ENCODE results near the gene TRAK2. TPM values are rescaled to one million over a fixed set of nuclear protein-coding genes. Genes with fewer than 3 reads are reported as not detected.

Gene TRAK2
- total RNA-seq, 4 donors from 2014 or later = 41.5 to 78.9 (median 54.5) TPM

DNA sequence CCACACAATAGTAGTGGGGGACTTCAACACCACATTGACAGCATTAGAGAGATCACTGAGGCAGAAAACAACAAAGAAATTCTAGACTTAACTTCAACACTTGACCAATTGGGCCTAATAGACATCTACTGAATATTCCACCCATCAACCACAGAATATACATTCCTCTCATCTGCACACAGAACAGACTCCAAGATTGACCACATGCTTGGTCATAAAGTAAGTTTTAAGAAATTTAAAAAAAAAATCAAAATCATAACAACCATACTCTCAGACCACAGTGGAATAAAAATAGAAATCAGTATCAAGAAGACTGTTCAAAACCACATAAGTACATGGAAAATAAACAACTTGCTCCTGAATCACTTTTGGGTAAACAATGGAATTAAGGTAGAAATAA is 85.1 kb downstream of the TRAK2 start:
- Histone ChIP-seq H3K9me3 (peaks cover 4 to 5% of the 10 kb centered on the region in 2 donors), H3K27me3 (no peaks in the 10 kb centered on the region), H3K36me3 (peaks cover 0 to 7% (median 0%) of the 10 kb centered on the region in 4 donors), H3K4me3 (no peak overlapping the region), H3K27ac (no peak overlapping the region), H3K4me1 (no peaks in the 10 kb centered on the region)
- in situ Hi-C loops (cut with MboI; ENCODE audit: low pct_ligation_motif_present in 1 of 4, low pct_unique_long_range_greater_than_20kb in 1 of 4, low sequenced_read_pairs in 3 of 4) = loop anchor here (10.0 to 25.0 kb wide), 3 partner anchors 121 to 131 kb away; no protein-coding TSS in a partner anchor
- no peak for DNase-seq
- TF ChIP-seq EP300 (IDR thresholded peaks at IDR 0.05; ENCODE audit: low read depth) (no peak), POLR2AphosphoS5 (IDR thresholded peaks at IDR 0.05) (no peak), POLR2A (IDR thresholded peaks at IDR 0.05) (no peak)
- TF ChIP-seq, protein P1, sequence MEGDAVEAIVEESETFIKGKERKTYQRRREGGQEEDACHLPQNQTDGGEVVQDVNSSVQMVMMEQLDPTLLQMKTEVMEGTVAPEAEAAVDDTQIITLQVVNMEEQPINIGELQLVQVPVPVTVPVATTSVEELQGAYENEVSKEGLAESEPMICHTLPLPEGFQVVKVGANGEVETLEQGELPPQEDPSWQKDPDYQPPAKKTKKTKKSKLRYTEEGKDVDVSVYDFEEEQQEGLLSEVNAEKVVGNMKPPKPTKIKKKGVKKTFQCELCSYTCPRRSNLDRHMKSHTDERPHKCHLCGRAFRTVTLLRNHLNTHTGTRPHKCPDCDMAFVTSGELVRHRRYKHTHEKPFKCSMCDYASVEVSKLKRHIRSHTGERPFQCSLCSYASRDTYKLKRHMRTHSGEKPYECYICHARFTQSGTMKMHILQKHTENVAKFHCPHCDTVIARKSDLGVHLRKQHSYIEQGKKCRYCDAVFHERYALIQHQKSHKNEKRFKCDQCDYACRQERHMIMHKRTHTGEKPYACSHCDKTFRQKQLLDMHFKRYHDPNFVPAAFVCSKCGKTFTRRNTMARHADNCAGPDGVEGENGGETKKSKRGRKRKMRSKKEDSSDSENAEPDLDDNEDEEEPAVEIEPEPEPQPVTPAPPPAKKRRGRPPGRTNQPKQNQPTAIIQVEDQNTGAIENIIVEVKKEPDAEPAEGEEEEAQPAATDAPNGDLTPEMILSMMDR (IDR thresholded peaks at IDR 0.05) = no peak
- intact Hi-C loops (cut with DNase I; ENCODE audit: low total_unique reads) = loop anchor here (10.0 kb wide), 1 partner anchor 111 kb away; no protein-coding TSS in a partner anchor

DNA sequence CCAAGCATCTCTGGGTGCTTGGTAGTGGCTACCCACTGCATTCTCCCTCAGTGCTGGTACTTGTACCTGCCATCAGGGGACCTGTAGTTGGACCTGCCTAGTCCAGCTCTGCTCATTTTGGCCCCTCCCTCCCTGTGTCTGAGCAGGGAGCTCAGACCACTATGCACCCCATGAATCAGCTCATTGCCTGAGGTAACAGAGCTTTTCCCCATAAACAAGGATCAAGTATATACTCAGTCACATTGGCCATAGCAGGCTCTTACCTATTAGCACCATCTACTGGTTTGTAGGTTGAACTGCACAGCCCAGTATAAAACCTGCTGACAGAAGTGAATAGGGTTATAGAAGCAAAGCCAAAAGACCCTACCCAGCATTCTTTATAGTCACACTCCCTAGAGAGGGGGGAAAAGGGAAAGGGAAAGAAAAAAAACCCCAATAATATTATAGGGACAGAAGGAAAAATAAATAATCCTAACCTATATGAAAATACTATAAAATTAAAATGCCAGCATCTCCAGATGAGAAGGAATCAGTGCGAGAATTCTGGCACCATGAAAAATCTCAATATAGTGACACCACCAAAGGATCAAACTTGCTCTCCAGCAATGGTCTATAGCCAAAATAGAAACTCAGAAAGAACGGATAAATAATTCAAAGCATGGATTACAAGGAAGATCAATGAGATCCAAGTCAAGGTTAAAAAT is 87.2 kb downstream of the TRAK2 start:
- in situ Hi-C loops (cut with MboI; ENCODE audit: low pct_ligation_motif_present in 1 of 4, low pct_unique_long_range_greater_than_20kb in 1 of 4, low sequenced_read_pairs in 3 of 4) (loop anchor here (10.0 to 25.0 kb wide), 3 partner anchors 119 to 129 kb away; no protein-coding TSS in a partner anchor), intact Hi-C loops (cut with DNase I; ENCODE audit: low total_unique reads) (loop anchor here (10.0 kb wide), 1 partner anchor 109 kb away; no protein-coding TSS in a partner anchor)
- H3K36me3 ChIP-seq = no peaks in the 10 kb centered on the region
- H3K27ac ChIP-seq = no peak overlapping the region
- WGBS, 2 donors (ENCODE audit: low coverage in 1 of 2) = 65 to 84% methylated on average over 2 of the region's 2 CpGs
- H3K9me3 ChIP-seq = peaks cover 4 to 5% of the 10 kb centered on the region in 2 donors
- DNase-seq = no peak
- no peaks in the 10 kb centered on the region for H3K27me3 ChIP-seq
- no peak overlapping the region for H3K4me3 ChIP-seq
- H3K4me1 ChIP-seq = no peaks in the 10 kb centered on the region
- TF ChIP-seq, protein P1 (IDR thresholded peaks at IDR 0.05) = peak; percentile 77 to 88 (median 84)
- TF ChIP-seq POLR2A (IDR thresholded peaks at IDR 0.05) (no peak), EP300 (IDR thresholded peaks at IDR 0.05; ENCODE audit: low read depth) (no peak), POLR2AphosphoS5 (IDR thresholded peaks at IDR 0.05) (no peak)

DNA sequence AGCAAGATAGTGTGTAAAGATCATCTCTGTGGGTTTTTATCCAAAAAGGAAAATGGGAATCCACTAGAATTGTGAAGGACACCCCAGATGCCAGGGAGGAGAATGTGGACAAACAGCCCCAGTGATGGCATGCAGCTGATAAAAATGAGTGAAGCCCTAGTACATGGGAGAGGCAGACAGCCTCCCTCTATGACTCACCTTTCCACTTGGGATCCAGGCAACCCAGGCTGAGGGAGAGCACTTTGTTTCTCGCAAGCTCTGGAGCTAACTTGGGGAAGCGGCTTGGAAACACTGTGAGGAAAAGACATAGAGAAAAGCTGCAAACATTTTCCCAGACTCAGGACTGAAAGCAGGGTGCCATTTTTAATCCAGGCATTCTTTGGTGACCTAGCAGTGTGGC is 88.9 kb downstream of the TRAK2 start:
- TF ChIP-seq POLR2AphosphoS5 (IDR thresholded peaks at IDR 0.05) (no peak), POLR2A (IDR thresholded peaks at IDR 0.05) (no peak), EP300 (IDR thresholded peaks at IDR 0.05; ENCODE audit: low read depth) (no peak)
- TF ChIP-seq, protein P1 (IDR thresholded peaks at IDR 0.05) = no peak
- intact Hi-C loops (cut with DNase I; ENCODE audit: low total_unique reads) = loop anchor here (10.0 kb wide), 1 partner anchor 108 kb away; no protein-coding TSS in a partner anchor
- Histone ChIP-seq H3K27me3 (no peaks in the 10 kb centered on the region), H3K9me3 (peaks cover 4 to 5% of the 10 kb centered on the region in 2 donors), H3K27ac (no peak overlapping the region), H3K4me1 (no peaks in the 10 kb centered on the region), H3K4me3 (no peak overlapping the region), H3K36me3 (no peaks in the 10 kb centered on the region)
- no peak for DNase-seq
- in situ Hi-C loops (cut with MboI; ENCODE audit: low pct_ligation_motif_present in 1 of 4, low pct_unique_long_range_greater_than_20kb in 1 of 4, low sequenced_read_pairs in 3 of 4) = loop anchor here (10.0 to 25.0 kb wide), 3 partner anchors 118 to 128 kb away; no protein-coding TSS in a partner anchor
- 100% methylated on average over 2 of the region's 2 CpGs; no CpG with 5 or more reads in 1 of the 2 donors for WGBS, 2 donors (ENCODE audit: low coverage in 1 of 2)

DNA sequence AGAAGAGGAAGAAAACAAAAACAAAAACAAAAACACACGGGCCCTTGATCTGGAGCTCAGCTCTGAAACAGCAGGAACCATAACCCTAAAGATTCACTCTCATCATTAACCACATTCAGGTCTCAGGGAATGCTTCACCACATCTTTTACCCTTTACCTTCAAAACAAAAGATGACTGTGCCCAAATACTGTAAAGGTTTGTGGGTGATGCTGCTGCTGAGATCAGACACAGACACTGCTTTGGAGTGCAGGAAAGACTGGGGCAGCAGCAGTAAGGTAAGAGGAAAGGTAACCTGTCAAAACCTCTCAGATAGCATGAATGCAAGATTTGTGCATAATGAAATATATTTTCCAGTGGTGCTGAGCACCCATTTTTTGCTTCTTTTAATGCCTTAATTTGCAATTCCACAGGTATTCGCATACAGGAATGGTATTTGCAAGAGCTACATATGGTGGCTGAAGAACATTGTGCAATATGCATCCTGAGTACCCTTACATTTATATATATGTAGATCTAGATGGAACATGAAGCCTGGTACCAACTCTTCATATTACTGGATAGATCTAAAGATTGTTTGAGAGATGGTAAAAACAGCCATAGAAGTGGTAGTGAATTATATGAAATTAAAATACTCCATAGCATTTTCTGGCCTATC is 90.1 kb downstream of the TRAK2 start:
- in situ Hi-C loops (cut with MboI; ENCODE audit: low pct_ligation_motif_present in 1 of 4, low pct_unique_long_range_greater_than_20kb in 1 of 4, low sequenced_read_pairs in 3 of 4) (loop anchor here (10.0 to 25.0 kb wide), 3 partner anchors 116 to 126 kb away; no protein-coding TSS in a partner anchor), intact Hi-C loops (cut with DNase I; ENCODE audit: low total_unique reads) (loop anchor here (10.0 kb wide), 1 partner anchor 106 kb away; no protein-coding TSS in a partner anchor)
- no peak for TF ChIP-seq EP300 (IDR thresholded peaks at IDR 0.05; ENCODE audit: low read depth)
- TF ChIP-seq, protein P1 (IDR thresholded peaks at IDR 0.05) = no peak
- no peak for TF ChIP-seq POLR2A (IDR thresholded peaks at IDR 0.05)
- TF ChIP-seq POLR2AphosphoS5 (IDR thresholded peaks at IDR 0.05) = no peak
- 91 to 94% methylated on average over 2 of the region's 2 CpGs for WGBS, 2 donors (ENCODE audit: low coverage in 1 of 2)
- H3K4me1 ChIP-seq = no peaks in the 10 kb centered on the region
- H3K27me3 ChIP-seq = no peaks in the 10 kb centered on the region
- H3K4me3 ChIP-seq = no peak overlapping the region
- H3K36me3 ChIP-seq = no peaks in the 10 kb centered on the region
- H3K27ac ChIP-seq = no peak overlapping the region
- no peak for DNase-seq
- no peaks in the 10 kb centered on the region for H3K9me3 ChIP-seq
